Cardiac fibroblast (primary cell): Measurements from ENCODE around the gene EFNA2.
"Not testable (repeated sequence)": the region's sequence is repeated elsewhere in the genome, so short reads cannot be mapped to it uniquely, and the experiment has no call there.

ENCODE experiments used
- DNase-seq, 2 donors: peaks; one replicate each; pipeline versions ENCODE4 v3.0.0 to v3.0.0-alpha.2; 2010; ENCODE audit warnings: low read depth in 2 of 2
- H3K4me3 ChIP-seq, 2 donors: replicated peaks in 1 of 2; 1 replicate in 1 of 2; 2 replicates in 1 of 2; pipeline ENCODE4 v1.5.1; 2011; ENCODE audit warnings: low read depth in 2 of 2, low read length in 2 of 2, mild to moderate bottlenecking in 2 of 2, moderate library complexity in 1 of 2
- TF ChIP-seq, protein P1 (sequence below): IDR thresholded peaks from one replicate; pipeline ENCODE4 v1.5.1; 2011; ENCODE audit warnings: low read depth, mild to moderate bottlenecking, low read length, inconsistent platforms

The EFNA2 gene

DNA sequence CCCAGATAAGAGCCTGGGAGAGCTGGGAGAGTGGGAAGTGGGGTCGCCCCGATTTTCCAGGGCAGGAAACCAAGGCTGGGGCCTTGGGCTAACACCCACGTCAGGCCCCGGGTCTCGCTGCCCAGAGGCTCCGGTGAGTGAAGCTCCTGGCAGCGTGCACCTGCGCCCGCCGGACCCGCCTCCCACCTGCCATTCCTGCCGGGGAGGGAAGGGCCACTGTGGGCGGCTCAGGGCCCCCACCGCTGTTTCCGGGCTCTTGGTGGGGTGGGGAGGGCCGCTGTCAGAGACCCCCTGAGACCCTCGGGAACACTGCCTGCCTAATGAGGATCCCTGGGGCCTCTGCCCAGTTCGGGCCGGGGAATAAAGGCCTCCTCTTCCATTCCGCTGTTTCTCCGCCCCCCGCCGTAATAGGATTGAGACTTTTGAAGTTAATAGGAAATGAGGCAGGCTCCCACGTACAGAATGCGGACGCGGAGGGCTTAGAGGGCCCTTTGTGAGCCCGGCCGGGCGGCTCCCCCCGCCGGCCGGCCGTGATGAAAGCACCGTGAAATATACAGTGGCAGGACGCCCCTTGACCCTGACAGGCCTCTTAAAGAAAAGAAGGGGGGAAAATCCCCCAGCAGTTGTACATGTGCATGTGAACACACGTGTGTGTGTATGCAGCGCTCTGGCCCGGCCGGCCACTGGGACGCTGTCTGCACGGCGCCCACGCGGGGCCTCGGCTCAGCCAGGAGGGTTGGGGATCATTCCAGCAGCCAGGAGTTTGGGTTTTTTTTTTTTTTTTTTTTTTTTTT, 33.2 kb downstream of the EFNA2 start:
- DNase-seq: no peak
- TF ChIP-seq, protein P1, sequence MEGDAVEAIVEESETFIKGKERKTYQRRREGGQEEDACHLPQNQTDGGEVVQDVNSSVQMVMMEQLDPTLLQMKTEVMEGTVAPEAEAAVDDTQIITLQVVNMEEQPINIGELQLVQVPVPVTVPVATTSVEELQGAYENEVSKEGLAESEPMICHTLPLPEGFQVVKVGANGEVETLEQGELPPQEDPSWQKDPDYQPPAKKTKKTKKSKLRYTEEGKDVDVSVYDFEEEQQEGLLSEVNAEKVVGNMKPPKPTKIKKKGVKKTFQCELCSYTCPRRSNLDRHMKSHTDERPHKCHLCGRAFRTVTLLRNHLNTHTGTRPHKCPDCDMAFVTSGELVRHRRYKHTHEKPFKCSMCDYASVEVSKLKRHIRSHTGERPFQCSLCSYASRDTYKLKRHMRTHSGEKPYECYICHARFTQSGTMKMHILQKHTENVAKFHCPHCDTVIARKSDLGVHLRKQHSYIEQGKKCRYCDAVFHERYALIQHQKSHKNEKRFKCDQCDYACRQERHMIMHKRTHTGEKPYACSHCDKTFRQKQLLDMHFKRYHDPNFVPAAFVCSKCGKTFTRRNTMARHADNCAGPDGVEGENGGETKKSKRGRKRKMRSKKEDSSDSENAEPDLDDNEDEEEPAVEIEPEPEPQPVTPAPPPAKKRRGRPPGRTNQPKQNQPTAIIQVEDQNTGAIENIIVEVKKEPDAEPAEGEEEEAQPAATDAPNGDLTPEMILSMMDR: no peak

DNA sequence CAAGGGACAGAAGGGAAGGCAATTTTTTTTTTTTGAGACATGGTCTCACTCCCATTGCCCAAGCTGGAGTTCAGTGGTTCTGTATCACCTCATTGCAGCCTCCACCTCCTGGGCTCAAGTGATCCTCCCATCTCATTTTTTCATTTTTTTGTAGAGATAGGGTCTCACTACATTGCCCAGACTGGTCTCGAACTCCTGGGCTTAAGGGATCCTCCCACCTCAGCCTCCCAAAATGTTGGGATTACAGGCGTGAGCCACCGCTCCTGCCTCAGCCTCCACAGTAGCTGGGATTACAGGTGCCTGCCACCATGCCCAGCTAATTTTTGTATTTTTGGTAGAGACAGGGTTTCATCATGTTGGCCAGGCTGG, 34.6 kb downstream of the EFNA2 start:
- not testable (repeated sequence) for H3K4me3 ChIP-seq, DNase-seq

More for the DNA sequence above, 33.2 kb downstream of the EFNA2 start:
- no peak overlapping the region for H3K4me3 ChIP-seq

DNA sequence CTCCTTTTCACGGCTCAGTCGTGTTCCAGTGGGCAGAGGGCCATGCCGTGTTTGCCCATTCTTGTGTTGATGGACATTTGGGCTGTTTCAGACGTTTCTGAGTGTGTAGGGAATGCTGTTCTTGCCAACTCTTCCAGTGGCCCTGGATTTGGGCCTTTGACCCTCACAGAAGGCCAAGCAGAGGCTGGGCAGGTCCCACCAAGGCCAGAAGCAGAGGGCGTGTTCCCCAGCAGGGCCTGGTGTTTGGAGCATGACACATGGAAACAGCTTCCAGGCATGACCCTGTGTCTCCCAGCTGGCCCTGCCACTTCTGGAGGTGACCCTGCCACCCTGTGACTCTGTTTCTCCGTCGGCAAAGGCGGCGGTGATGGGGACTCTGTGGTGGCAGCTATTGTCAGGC, 35.9 kb downstream of the EFNA2 start:
- TF ChIP-seq, protein P1: no peak
- H3K4me3 ChIP-seq: no peak overlapping the region
- no peak for DNase-seq

GRCh38 chr19:1322198-1322981, 36.7 kb downstream of the EFNA2 start:
- DNase-seq: no peak
- TF ChIP-seq, protein P1: no peak
- H3K4me3 ChIP-seq: no peak overlapping the region

GRCh38 chr19:1324249-1324805, 38.7 kb downstream of the EFNA2 start:
- H3K4me3 ChIP-seq: no peak overlapping the region
- TF ChIP-seq, protein P1: no peak
- no peak for DNase-seq

DNA sequence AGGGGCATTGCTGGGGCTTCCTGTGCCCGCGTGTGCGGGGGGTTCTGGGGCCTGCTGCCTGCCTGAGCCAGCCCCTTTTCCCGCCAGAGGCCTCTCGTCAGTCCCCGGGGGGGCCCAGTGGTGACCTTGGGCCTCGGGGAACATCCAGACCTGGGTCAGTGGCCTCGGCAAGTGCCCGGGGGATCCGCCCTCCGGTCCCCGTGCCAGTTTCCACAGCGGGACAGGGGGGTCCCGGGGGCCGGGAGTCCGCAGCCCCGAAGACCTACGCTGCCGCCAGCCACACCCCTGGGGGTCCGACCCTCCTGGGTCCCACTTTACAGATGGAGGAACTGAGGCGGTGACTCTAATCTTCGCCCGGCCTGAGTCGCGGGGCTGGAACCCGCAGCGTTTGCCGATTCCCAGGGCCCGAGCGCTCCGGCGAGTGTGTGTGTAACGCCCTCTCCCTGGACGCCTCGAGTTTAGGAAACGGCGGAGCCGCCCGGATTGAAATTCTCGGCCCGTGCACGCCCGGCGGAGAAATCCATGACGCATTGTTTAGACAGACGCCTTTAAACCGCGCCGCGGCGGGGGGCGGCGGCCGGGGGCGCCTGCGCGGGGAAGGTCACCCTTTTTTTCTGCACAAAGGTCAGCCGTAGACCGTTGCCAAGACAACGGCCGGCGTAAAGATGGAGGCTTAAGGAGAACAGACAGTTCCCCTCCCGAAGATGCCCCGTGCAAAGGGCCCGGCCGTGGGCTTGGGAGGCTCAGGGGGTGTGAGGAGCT, 39.3 kb downstream of the EFNA2 start:
- H3K4me3 ChIP-seq: peak overlapping the region; percentile 34 to 39
- TF ChIP-seq, protein P1: no peak
- peak; percentile 79 to 82 for DNase-seq
